ENCODE data around the gene PCDHA8.
"Not testable (repeated sequence)": the region's sequence is repeated elsewhere in the genome, so short reads cannot be mapped to it uniquely, and the experiment has no call there.

Gene PCDHA8

DNA sequence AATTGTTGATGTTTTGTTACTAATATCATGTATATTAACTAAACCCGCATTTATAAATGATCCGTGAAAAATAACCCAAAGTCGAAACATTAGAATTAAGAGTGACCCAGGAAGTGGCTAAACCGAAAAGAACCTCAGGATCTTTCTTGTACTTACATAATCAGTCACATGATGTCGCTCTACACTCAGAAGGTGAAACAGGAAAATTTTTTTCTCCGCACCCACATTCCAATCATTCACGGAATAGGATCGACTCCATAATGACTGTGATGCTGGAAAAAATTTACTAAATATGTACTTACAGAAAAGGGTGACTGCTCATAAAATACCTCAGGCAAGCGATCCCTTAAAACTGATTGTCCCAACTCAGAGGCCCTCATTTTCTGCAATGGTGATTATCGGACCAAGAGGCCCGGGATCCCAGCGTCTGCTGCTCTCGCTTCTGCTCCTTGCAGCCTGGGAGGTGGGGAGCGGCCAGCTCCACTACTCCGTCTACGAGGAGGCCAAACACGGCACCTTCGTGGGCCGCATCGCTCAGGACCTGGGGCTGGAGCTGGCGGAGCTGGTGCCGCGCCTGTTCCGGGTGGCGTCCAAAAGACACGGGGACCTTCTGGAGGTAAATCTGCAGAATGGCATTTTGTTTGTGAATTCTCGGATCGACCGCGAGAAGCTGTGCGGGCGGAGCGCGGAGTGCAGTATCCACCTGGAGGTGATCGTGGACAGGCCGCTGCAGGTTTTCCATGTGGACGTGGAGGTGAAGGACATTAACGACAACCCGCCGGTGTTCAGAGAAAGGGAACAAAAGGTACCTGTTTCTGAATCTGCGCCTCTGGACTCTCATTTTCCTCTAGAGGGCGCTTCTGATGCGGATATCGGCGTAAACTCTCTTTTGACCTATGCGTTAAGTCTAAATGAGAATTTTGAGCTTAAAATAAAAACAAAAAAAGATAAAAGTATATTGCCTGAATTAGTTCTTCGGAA, 34.4 kb downstream of the PCDHA8 start, which contains the start of gene PCDHA12:
Gene PCDHA12 (plus strand): TSS at position 224 of the 981 bp plus-strand sequence. CDS start 165 bp downstream, at position 389.
- DNase-seq (ENCODE audit: low read depth) = no peak

- DNase-seq (ENCODE audit: low read depth) = not testable (repeated sequence)
These were observed 35.7 kb downstream of the PCDHA8 start for GRCh38 chr5:140876541-140877261.

DNA sequence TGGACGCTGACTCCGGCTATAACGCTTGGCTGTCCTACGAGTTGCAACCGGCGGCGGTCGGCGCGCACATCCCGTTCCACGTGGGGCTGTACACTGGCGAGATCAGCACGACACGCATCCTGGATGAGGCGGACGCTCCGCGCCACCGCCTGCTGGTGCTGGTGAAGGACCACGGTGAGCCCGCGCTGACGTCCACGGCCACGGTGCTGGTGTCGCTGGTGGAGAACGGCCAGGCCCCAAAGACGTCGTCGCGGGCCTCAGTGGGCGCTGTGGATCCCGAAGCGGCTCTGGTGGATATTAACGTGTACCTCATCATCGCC, 36.2 kb downstream of the PCDHA8 start:
- DNase-seq (ENCODE audit: low read depth) = no peak

GRCh38 chr5:140881889-140882590, 41.1 kb downstream of the PCDHA8 start, which contains the start of gene PCDHA13:
TSS of gene PCDHA13 (plus strand) at chr5:140882124. CDS start at chr5:140882269, 145 bp downstream.
- no peak for DNase-seq (ENCODE audit: low read depth)

DNA sequence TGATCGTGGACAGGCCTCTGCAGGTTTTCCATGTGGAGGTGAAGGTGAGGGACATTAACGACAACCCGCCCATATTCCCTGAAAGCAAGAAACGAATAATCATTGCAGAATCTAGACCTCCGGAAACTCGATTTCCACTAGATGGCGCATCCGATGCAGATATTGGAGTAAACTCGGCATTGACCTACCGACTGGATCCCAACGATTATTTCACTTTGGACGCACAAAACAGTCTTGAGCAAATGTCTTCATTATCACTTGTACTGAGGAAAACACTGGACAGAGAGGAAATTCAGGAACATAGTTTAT, 41.6 kb downstream of the PCDHA8 start:
- DNase-seq (ENCODE audit: low read depth) = no peak

- no peak for DNase-seq (ENCODE audit: low read depth)
These were observed 42.4 kb downstream of the PCDHA8 start for GRCh38 chr5:140883373-140883772.

DNA sequence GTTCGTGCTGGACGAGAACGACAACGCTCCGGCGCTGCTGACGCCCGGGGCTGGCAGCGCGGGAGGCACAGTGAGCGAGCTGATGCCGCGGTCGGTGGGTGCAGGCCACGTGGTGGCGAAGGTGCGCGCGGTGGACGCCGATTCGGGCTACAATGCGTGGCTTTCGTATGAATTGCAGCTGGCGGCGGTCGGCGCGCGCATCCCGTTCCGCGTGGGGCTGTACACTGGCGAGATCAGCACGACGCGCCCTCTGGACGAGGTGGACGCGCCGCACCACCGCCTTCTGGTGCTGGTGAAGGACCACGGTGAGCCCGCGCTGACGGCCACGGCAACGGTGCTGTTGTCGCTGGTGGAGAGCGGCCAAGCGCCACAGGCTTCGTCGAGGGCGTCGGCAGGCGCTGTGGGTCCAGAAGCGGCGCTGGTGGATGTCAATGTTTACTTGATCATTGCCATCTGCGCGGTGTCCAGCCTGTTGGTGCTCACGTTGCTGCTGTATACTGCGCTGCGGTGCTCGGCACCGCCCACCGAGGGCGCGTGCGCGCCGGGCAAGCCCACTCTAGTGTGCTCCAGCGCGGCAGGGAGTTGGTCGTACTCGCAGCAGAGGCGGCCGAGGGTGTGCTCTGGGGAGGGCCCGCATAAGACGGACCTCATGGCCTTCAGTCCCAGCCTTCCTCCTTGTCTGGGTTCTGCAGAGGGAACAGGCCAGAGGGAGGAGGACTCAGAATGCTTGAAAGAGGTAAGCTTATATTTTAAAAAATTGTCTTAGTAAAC, 43.1 kb downstream of the PCDHA8 start:
- no peak for DNase-seq (ENCODE audit: low read depth)
